Activated B cell treated with CpG ODN at 0.5 μM for 24 hours (primary cell): ENCODE results near the gene AHCYL2. TPM values are rescaled to one million over a fixed set of nuclear protein-coding genes. Genes with fewer than 3 reads are reported as not detected.

ENCODE experiments used
- ATAC-seq: fragments of 200-7000 bp; cut with Tn5 transposase; one replicate; pipeline ENCODE4 v1.10.0; 2021; ENCODE audit warnings: low read depth, mild to moderate bottlenecking, moderate library complexity
- CTCF ChIA-PET: fragments of 350-600 bp; sonication (Branson Sonifier 250); formaldehyde crosslinking; loops from one replicate; lab custom pipeline; 2021; ENCODE audit warnings: antibody characterized with exemption; lab: Charles Lee
- POLR2A ChIA-PET: fragments of 350-600 bp; sonication (Branson Sonifier 250); formaldehyde crosslinking; loops from one replicate; lab custom pipeline; 2021; ENCODE audit warnings: antibody characterized with exemption; lab: Charles Lee
- DNase-seq: peaks from one replicate; pipeline ENCODE4 v3.0.0; 2022
- H3K27ac Mint-ChIP-seq: one replicate; pipeline ENCODE4 v1.8.0; 2020; ENCODE audit warnings: mixed read lengths
- H3K27me3 Mint-ChIP-seq: one replicate; pipeline ENCODE4 v1.8.0; 2021; ENCODE audit warnings: mixed read lengths
- H3K36me3 Mint-ChIP-seq: one replicate; pipeline ENCODE4 v1.8.0; 2021; ENCODE audit warnings: low read depth, mixed read lengths
- H3K4me1 Mint-ChIP-seq: one replicate; pipeline ENCODE4 v1.8.0; 2021; ENCODE audit warnings: mixed read lengths
- H3K4me3 Mint-ChIP-seq: one replicate; pipeline ENCODE4 v1.8.0; 2020; ENCODE audit warnings: mild to moderate bottlenecking, mixed read lengths
- H3K9me3 Mint-ChIP-seq: one replicate; pipeline ENCODE4 v1.8.0; 2020; ENCODE audit warnings: mixed read lengths
- CTCF ChIP-seq: fragments of 200-600 bp; IDR thresholded peaks from one replicate; pipeline ENCODE4 v1.8.0; 2022; ENCODE audit warnings: antibody characterized with exemption, mild to moderate bottlenecking
- intact Hi-C: fragments of 100-400 bp; cut with micrococcal nuclease; formaldehyde crosslinking; loops from one replicate; pipeline ENCODE4 v1.15.1; 2024
- total RNA-seq: library from RNA; stranded (reverse); gene quantifications from 2 replicates; pipeline ENCODE4 v1.2.3, GENCODE V29; 2022

Gene AHCYL2
- total RNA-seq, 1 donor from 2014 or later = 11.6 TPM

GRCh38 chr7:129264534-129264933 is 39.7 kb downstream of the AHCYL2 start:
- DNase-seq = no peak
- Mint-ChIP-seq H3K36me3 (no peaks in the 10 kb centered on the region), H3K9me3 (no peaks in the 10 kb centered on the region), H3K4me1 (peaks cover 10% of the 10 kb centered on the region), H3K4me3 (no peak overlapping the region), H3K27me3 (no peaks in the 10 kb centered on the region), H3K27ac (no peak overlapping the region)
- no peak for TF ChIP-seq CTCF
- intact Hi-C loops = no loop called here
- ChIA-PET CTCF (interaction anchor here (2.5 kb wide), 1 partner anchor 46 kb away, joined by 12 read pairs; no protein-coding TSS in a partner anchor), POLR2A (no interaction called here)
- no peak for ATAC-seq

- ATAC-seq = no peak
- ChIA-PET POLR2A (no interaction called here), CTCF (interaction anchor here (2.5 kb wide), 1 partner anchor 47 kb away, joined by 12 read pairs; no protein-coding TSS in a partner anchor)
- Mint-ChIP-seq H3K27me3 (no peaks in the 10 kb centered on the region), H3K4me1 (peaks cover 12% of the 10 kb centered on the region), H3K36me3 (no peaks in the 10 kb centered on the region), H3K4me3 (no peak overlapping the region), H3K9me3 (no peaks in the 10 kb centered on the region), H3K27ac (no peak overlapping the region)
- TF ChIP-seq CTCF = no peak
- intact Hi-C loops = no loop called here
- no peak for DNase-seq
Measured at GRCh38 chr7:129265328-129265727, 40.5 kb downstream of the AHCYL2 start.

- no peaks in the 10 kb centered on the region for H3K36me3 Mint-ChIP-seq
- no peaks in the 10 kb centered on the region for H3K9me3 Mint-ChIP-seq
- intact Hi-C loops = no loop called here
- ChIA-PET CTCF (no interaction called here), POLR2A (no interaction called here)
- no peak for TF ChIP-seq CTCF
- H3K4me1 Mint-ChIP-seq = peaks cover 21% of the 10 kb centered on the region
- H3K4me3 Mint-ChIP-seq = no peak overlapping the region
- DNase-seq = no peak
- H3K27ac Mint-ChIP-seq = no peak overlapping the region
- no peaks in the 10 kb centered on the region for H3K27me3 Mint-ChIP-seq
- no peak for ATAC-seq
Measured at GRCh38 chr7:129266181-129266580, 41.4 kb downstream of the AHCYL2 start.

- Mint-ChIP-seq H3K27ac (no peak overlapping the region), H3K9me3 (peaks cover 4% of the 10 kb centered on the region), H3K27me3 (no peaks in the 10 kb centered on the region), H3K36me3 (peaks cover 9% of the 10 kb centered on the region), H3K4me1 (peaks cover 21% of the 10 kb centered on the region), H3K4me3 (no peak overlapping the region)
- ChIA-PET CTCF (interaction anchor here (1.5 to 4.9 kb wide), 4 partner anchors 28 to 60 kb away, joined by 5 to 169 read pairs (median 7); partner anchors contain the start of gene AHCYL2), POLR2A (interaction anchor here (0.6 to 3.1 kb wide), 4 partner anchors 11 to 52 kb away, joined by 4 to 12 read pairs (median 8); partner anchors contain the start of gene AHCYL2)
- intact Hi-C loops = loop anchor here (10.0 kb wide), 1 partner anchor 365 kb away; no protein-coding TSS in a partner anchor
- no peak for TF ChIP-seq CTCF
- DNase-seq (no peak), ATAC-seq (no peak)
Measured at GRCh38 chr7:129270077-129270476, 45.2 kb downstream of the AHCYL2 start.

GRCh38 chr7:129271500-129272355 is 46.9 kb downstream of the AHCYL2 start:
- DNase-seq (no peak), ATAC-seq (peak; percentile 83)
- peaks cover 4% of the 10 kb centered on the region for H3K9me3 Mint-ChIP-seq
- peak overlapping the region; percentile 69 for H3K4me3 Mint-ChIP-seq
- peak; percentile 28 for TF ChIP-seq CTCF
- peaks cover 21% of the 10 kb centered on the region for H3K4me1 Mint-ChIP-seq
- H3K27me3 Mint-ChIP-seq = no peaks in the 10 kb centered on the region
- ChIA-PET CTCF (interaction anchor here (0.6 to 4.9 kb wide), 16 partner anchors 12 to 663 kb away, joined by 3 to 169 read pairs (median 4); partner anchors contain the start of gene AHCYL2), POLR2A (interaction anchor here (0.6 to 3.1 kb wide), 5 partner anchors 47 to 879 kb away, joined by 3 to 12 read pairs (median 7); partner anchors contain the start of gene AHCYL2)
- H3K36me3 Mint-ChIP-seq = peaks cover 9% of the 10 kb centered on the region
- H3K27ac Mint-ChIP-seq = peak overlapping the region; percentile 69
- intact Hi-C loops = loop anchor here (1.0 to 10.0 kb wide), 4 partner anchors 27 to 367 kb away; no protein-coding TSS in a partner anchor
